Measurements from ENCODE around the gene POC1A.

Gene POC1A

GRCh38 chr3:52135332-52135731, 18.9 kb downstream of the POC1A start:
- TF ChIP-seq TCF12 (IDR thresholded peaks at IDR 0.05; ENCODE audit: low read depth) (no peak), FOXM1 (IDR thresholded peaks at IDR 0.05; ENCODE audit: borderline replicate concordance, low read depth) (no peak), CEBPB (IDR thresholded peaks at IDR 0.05) (no peak), EGR1 (IDR thresholded peaks at IDR 0.05) (no peak), YY1 (IDR thresholded peaks at IDR 0.05; ENCODE audit: low read depth) (no peak), TEAD4 (IDR thresholded peaks at IDR 0.05) (no peak), ZBTB7A (IDR thresholded peaks at IDR 0.05; ENCODE audit: low read depth) (no peak)

GRCh38 chr3:52134761-52135160, 19.5 kb downstream of the POC1A start:
- TF ChIP-seq YY1 (IDR thresholded peaks at IDR 0.05; ENCODE audit: low read depth): no peak
- TF ChIP-seq FOXM1 (IDR thresholded peaks at IDR 0.05; ENCODE audit: borderline replicate concordance, low read depth): no peak
- TF ChIP-seq CREB1 (IDR thresholded peaks at IDR 0.05; ENCODE audit: low read depth): no peak
- TF ChIP-seq ZBTB7A (IDR thresholded peaks at IDR 0.05; ENCODE audit: low read depth): no peak
- no peak for TF ChIP-seq MAX (IDR thresholded peaks at IDR 0.05)
- no peak for TF ChIP-seq EP300 (IDR thresholded peaks at IDR 0.05; ENCODE audit: borderline replicate concordance)
- no peak for TF ChIP-seq RAD21 (IDR thresholded peaks at IDR 0.05; ENCODE audit: low read depth)
- TF ChIP-seq TAF1 (IDR thresholded peaks at IDR 0.05; ENCODE audit: low read depth): no peak
- TF ChIP-seq NFIC (IDR thresholded peaks at IDR 0.05): no peak
- no peak for TF ChIP-seq CEBPB (IDR thresholded peaks at IDR 0.05)
- no peak for TF ChIP-seq TEAD4 (IDR thresholded peaks at IDR 0.05)
- TF ChIP-seq EGR1 (IDR thresholded peaks at IDR 0.05): no peak
- TF ChIP-seq USF1 (IDR thresholded peaks at IDR 0.05): no peak
- TF ChIP-seq TCF12 (IDR thresholded peaks at IDR 0.05; ENCODE audit: low read depth): no peak
- no peak for TF ChIP-seq REST (IDR thresholded peaks at IDR 0.05; ENCODE audit: low read depth)

GRCh38 chr3:52132930-52133329, 21.3 kb downstream of the POC1A start:
- no peak for TF ChIP-seq ZBTB7A (IDR thresholded peaks at IDR 0.05; ENCODE audit: low read depth)
- no peak for TF ChIP-seq MAX (IDR thresholded peaks at IDR 0.05)
- no peak for TF ChIP-seq EGR1 (IDR thresholded peaks at IDR 0.05)
- no peak for TF ChIP-seq NFIC (IDR thresholded peaks at IDR 0.05)
- no peak for TF ChIP-seq TCF12 (IDR thresholded peaks at IDR 0.05; ENCODE audit: low read depth)
- no peak for TF ChIP-seq EP300 (IDR thresholded peaks at IDR 0.05; ENCODE audit: borderline replicate concordance)
- TF ChIP-seq REST (IDR thresholded peaks at IDR 0.05; ENCODE audit: low read depth): no peak
- TF ChIP-seq CEBPB (IDR thresholded peaks at IDR 0.05): no peak
- TF ChIP-seq TEAD4 (IDR thresholded peaks at IDR 0.05): no peak

GRCh38 chr3:52132041-52132440, 22.2 kb downstream of the POC1A start:
- no peak for TF ChIP-seq NFIC (IDR thresholded peaks at IDR 0.05)
- no peak for TF ChIP-seq TCF12 (IDR thresholded peaks at IDR 0.05; ENCODE audit: low read depth)
- TF ChIP-seq EGR1 (IDR thresholded peaks at IDR 0.05): no peak
- TF ChIP-seq YY1 (IDR thresholded peaks at IDR 0.05; ENCODE audit: low read depth): no peak
- TF ChIP-seq USF1 (IDR thresholded peaks at IDR 0.05): no peak
- no peak for TF ChIP-seq TAF1 (IDR thresholded peaks at IDR 0.05; ENCODE audit: low read depth)
- TF ChIP-seq ZBTB7A (IDR thresholded peaks at IDR 0.05; ENCODE audit: low read depth): no peak
- no peak for TF ChIP-seq CREB1 (IDR thresholded peaks at IDR 0.05; ENCODE audit: low read depth)
- no peak for TF ChIP-seq EP300 (IDR thresholded peaks at IDR 0.05; ENCODE audit: borderline replicate concordance)
- TF ChIP-seq FOXM1 (IDR thresholded peaks at IDR 0.05; ENCODE audit: borderline replicate concordance, low read depth): no peak
- no peak for TF ChIP-seq REST (IDR thresholded peaks at IDR 0.05; ENCODE audit: low read depth)
- TF ChIP-seq CEBPB (IDR thresholded peaks at IDR 0.05): no peak
- no peak for TF ChIP-seq TEAD4 (IDR thresholded peaks at IDR 0.05)
- no peak for TF ChIP-seq MAX (IDR thresholded peaks at IDR 0.05)
- TF ChIP-seq RAD21 (IDR thresholded peaks at IDR 0.05; ENCODE audit: low read depth): no peak

Measured in Ishikawa (cell line).